Lung (tissue), 12 donors: Measurements from ENCODE around the gene RGCC. TPM values are rescaled to one million over a fixed set of nuclear protein-coding genes. Genes with fewer than 3 reads are reported as not detected.

Source experiments
- ATAC-seq: fragments of 200-7000 bp; cut with Tn5 transposase; one replicate; pipeline ENCODE4 v1.9.1; 2020; ENCODE audit warnings: moderate number of reproducible peaks; ENCODE audit not compliant: insufficient read depth, low FRiP score
- DNase-seq, 3 donors: peaks; one replicate each; pipeline ENCODE4 v3.0.0-alpha.2; 2013 to 2017
- H3K27ac ChIP-seq, 2 donors: one replicate each; pipeline ENCODE4 v1.5.1; 2013; ENCODE audit warnings: mild to moderate bottlenecking in 2 of 2, moderate library complexity in 2 of 2, control low read depth in 1 of 2, inconsistent platforms in 1 of 2, low read depth in 1 of 2, low read length in 1 of 2
- H3K27me3 ChIP-seq, 3 donors: one replicate each; pipeline ENCODE4 v1.5.1; 2013; ENCODE audit warnings: low read length in 2 of 3; ENCODE audit not compliant: control insufficient read depth in 3 of 3, insufficient read depth in 3 of 3
- H3K36me3 ChIP-seq, 4 donors: one replicate each; pipeline ENCODE4 v1.5.1; 2013; ENCODE audit warnings: low read length in 4 of 4, mild to moderate bottlenecking in 1 of 4, moderate library complexity in 1 of 4; ENCODE audit not compliant: control insufficient read depth in 4 of 4, insufficient read depth in 4 of 4
- H3K4me1 ChIP-seq, 5 donors: one replicate each; pipeline ENCODE4 v1.5.1; 2013; ENCODE audit warnings: low read length in 5 of 5, mild to moderate bottlenecking in 2 of 5, moderate library complexity in 1 of 5; ENCODE audit not compliant: control insufficient read depth in 5 of 5, insufficient read depth in 5 of 5
- H3K4me3 ChIP-seq: one replicate; pipeline ENCODE4 v1.5.1; 2013; ENCODE audit warnings: mild to moderate bottlenecking, control low read depth, moderate library complexity
- H3K9ac ChIP-seq, 2 donors: one replicate each; pipeline ENCODE4 v1.5.1; 2013; ENCODE audit warnings: low read length in 2 of 2, control low read depth in 1 of 2; ENCODE audit not compliant: insufficient read depth in 1 of 2
- H3K9me3 ChIP-seq, 4 donors: one replicate each; pipeline ENCODE4 v1.5.1; 2013; ENCODE audit warnings: low read length in 3 of 4, mild to moderate bottlenecking in 1 of 4, moderate library complexity in 1 of 4; ENCODE audit not compliant: control insufficient read depth in 4 of 4, insufficient read depth in 3 of 4
- WGBS, 2 donors: extraction: QIAGEN DNeasy Blood & Tissue Kit; methylation state at CpG; one replicate each; pipeline ENCODE4 v1.1.7; 2013; 5-methylcytosine and 5-hydroxymethylcytosine counted together
- polyA plus RNA-seq, 2 donors: library from polyadenylated mRNA; stranded (reverse); fragments of 200-250 nt; gene quantifications; one replicate each; pipeline ENCODE4 v1.2.1, GENCODE V29; 2013
- total RNA-seq, 2 donors: library from RNA; depleted of rRNA in 1 of 2; stranded (reverse); fragments of >200 nt in 1 of 2; gene quantifications; one replicate each; pipeline ENCODE4 v1.2.1, GENCODE V29; 2014 to 2021
- TF ChIP-seq, protein P1 (sequence below): IDR thresholded peaks from 2 replicates; pipeline ENCODE4 v1.5.1; 2012; ENCODE audit warnings: mild to moderate bottlenecking; ENCODE audit errors: control extremely low read depth, extremely low read depth
- donor health status: control.
- donor health status: control.
- donor health status: Bipolar disorder and iron deficiency.
- donor health status: healthy.
- donor health status: DM: yes; HTN: yes; CAD: no.

The RGCC gene
- total and polyA plus RNA-seq, 4 donors = 167 to 359 (median 292) TPM

DNA sequence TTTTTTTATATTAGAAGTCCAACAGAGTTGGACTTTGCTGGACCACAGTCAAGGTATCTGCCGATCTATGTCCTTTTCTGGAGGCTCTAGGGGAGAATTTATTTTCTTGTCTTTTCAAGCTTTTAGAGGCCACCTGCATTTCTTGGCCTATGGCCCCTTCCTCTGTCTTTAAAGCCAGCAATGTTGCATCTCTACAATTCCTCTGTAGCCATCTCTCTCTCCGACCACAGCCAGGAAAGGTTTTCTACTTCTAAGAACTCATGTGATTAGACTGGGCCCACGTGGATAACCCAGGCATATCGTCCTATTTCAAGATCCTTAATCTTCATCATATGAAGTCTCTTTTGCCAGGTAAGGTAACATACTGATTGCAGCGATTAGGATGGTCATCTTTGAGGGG lies 43.5 kb upstream of the RGCC start:
- no peak for DNase-seq
- Histone ChIP-seq H3K36me3 (no peaks in the 10 kb centered on the region), H3K4me1 (peaks cover 0 to 5% (median 4%) of the 10 kb centered on the region in 5 donors), H3K27me3 (no peaks in the 10 kb centered on the region), H3K27ac (no peak overlapping the region), H3K9ac (no peak overlapping the region), H3K4me3 (no peak overlapping the region), H3K9me3 (no peaks in the 10 kb centered on the region)
- 94 to 95% methylated on average over 5 of the region's 5 CpGs for WGBS, 2 donors
- ATAC-seq = no peak
- TF ChIP-seq, protein P1, sequence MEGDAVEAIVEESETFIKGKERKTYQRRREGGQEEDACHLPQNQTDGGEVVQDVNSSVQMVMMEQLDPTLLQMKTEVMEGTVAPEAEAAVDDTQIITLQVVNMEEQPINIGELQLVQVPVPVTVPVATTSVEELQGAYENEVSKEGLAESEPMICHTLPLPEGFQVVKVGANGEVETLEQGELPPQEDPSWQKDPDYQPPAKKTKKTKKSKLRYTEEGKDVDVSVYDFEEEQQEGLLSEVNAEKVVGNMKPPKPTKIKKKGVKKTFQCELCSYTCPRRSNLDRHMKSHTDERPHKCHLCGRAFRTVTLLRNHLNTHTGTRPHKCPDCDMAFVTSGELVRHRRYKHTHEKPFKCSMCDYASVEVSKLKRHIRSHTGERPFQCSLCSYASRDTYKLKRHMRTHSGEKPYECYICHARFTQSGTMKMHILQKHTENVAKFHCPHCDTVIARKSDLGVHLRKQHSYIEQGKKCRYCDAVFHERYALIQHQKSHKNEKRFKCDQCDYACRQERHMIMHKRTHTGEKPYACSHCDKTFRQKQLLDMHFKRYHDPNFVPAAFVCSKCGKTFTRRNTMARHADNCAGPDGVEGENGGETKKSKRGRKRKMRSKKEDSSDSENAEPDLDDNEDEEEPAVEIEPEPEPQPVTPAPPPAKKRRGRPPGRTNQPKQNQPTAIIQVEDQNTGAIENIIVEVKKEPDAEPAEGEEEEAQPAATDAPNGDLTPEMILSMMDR = no peak

DNA sequence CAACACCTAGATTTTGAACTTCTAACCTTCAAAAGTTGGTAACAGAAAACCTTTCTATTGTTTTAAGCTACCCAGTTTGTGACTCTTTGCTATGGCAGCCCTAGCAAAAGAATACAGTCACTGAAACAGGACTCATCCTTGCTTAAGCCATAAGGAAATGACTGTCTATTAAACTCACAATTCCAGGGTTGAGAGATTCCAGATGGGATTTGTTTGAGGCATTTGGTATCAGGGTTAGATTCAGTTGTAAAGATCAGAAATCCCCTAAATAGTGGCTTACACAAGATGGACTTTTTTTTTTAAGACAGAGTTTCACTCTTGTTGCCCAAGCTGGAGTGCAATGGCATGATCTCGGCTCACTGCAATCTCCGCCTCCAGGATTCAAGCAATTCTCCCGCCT lies 41.1 kb upstream of the RGCC start:
- no peak for DNase-seq
- 32 to 53% methylated on average over 3 of the region's 3 CpGs for WGBS, 2 donors
- no peak overlapping the region for H3K27ac ChIP-seq
- TF ChIP-seq, protein P1 = no peak
- no peaks in the 10 kb centered on the region for H3K9me3 ChIP-seq
- no peak overlapping the region for H3K9ac ChIP-seq
- H3K4me1 ChIP-seq = peaks cover 0 to 9% (median 4%) of the 10 kb centered on the region in 5 donors
- no peaks in the 10 kb centered on the region for H3K27me3 ChIP-seq
- ATAC-seq = no peak
- no peaks in the 10 kb centered on the region for H3K36me3 ChIP-seq
- no peak overlapping the region for H3K4me3 ChIP-seq

DNA sequence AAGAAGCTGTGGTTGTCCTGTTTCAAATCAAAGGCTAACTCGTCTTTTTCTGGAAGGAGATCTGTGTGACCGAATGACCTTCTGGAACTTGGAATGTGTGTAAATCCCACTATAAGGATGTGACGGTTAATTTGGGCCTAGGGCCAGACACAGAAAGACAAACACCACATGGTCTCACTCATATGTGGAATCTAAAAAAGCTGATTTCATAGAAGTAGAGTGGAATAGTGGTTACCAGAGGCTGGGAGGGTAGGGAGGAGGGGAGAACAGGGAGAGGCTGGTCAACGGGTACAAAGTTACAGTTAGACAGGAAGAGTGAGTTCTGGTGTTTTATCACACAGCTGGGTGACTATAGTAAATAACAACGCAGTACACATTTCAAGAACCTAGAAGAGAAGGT lies 39.3 kb upstream of the RGCC start:
- WGBS, 2 donors = 42 to 49% methylated on average over 5 of the region's 5 CpGs
- H3K27me3 ChIP-seq = no peaks in the 10 kb centered on the region
- ATAC-seq = no peak
- H3K4me3 ChIP-seq = no peak overlapping the region
- no peaks in the 10 kb centered on the region for H3K9me3 ChIP-seq
- no peaks in the 10 kb centered on the region for H3K36me3 ChIP-seq
- H3K4me1 ChIP-seq = peaks cover 0 to 9% (median 4%) of the 10 kb centered on the region in 5 donors
- TF ChIP-seq, protein P1 = no peak
- no peak overlapping the region for H3K27ac ChIP-seq
- no peak overlapping the region for H3K9ac ChIP-seq
- DNase-seq = peak; percentile 56 to 88 (median 83)

DNA sequence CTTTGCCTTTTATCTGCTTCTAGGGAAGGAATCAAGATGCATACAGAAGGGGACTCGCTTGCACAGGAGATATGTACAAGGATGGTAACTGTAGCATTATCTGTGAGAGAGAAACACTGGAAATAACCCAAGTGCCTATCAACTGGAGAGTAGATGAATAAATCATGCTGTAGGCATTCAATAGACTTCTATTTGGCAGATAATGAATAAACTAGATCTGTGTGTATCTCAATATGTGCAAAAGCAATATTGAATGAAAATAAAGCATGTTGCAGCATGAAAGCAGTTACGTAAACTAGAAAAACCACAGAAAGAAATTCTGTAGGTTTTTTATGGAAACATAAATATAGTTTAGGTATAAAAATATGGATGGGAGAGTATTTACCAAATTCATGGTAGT lies 38.6 kb upstream of the RGCC start:
- WGBS, 2 donors = 86 to 89% methylated on average over 2 of the region's 2 CpGs
- ATAC-seq = no peak

More for the DNA sequence above, 38.6 kb upstream of the RGCC start:
- DNase-seq = no peak
- Histone ChIP-seq H3K9ac (no peak overlapping the region), H3K4me3 (no peak overlapping the region), H3K4me1 (peaks cover 0 to 9% (median 4%) of the 10 kb centered on the region in 5 donors), H3K27me3 (no peaks in the 10 kb centered on the region), H3K9me3 (no peaks in the 10 kb centered on the region), H3K27ac (no peak overlapping the region), H3K36me3 (no peaks in the 10 kb centered on the region)
- TF ChIP-seq, protein P1 = no peak
